GM12801 (cell line): ENCODE results near the gene ADAM10.

Source experiments
- CTCF ChIP-seq: IDR thresholded peaks from one replicate; pipeline ENCODE4 v1.5.1; 2011; ENCODE audit warnings: control low read depth; ENCODE audit not compliant: insufficient read length; ENCODE audit errors: extremely low read depth

Gene ADAM10

DNA sequence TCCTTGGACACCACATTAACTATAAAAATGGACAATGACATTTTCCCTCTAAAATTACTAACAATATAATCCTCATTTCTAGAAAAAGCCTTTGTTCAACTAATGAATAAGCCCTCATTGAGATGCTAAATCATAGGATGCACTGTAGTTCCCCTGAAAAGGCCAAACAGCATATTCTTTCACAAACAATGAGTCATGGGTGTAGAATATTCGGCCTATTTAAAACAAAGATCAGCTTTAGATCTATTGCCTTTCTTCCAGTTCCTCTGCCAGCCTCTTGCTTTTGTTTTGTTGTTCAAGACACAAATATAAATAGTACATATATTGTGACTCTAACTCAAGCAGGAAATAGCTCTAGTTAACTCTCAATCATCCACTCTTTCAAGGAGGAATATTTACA, 82.5 kb downstream of the ADAM10 start:
- TF ChIP-seq CTCF: no peak

DNA sequence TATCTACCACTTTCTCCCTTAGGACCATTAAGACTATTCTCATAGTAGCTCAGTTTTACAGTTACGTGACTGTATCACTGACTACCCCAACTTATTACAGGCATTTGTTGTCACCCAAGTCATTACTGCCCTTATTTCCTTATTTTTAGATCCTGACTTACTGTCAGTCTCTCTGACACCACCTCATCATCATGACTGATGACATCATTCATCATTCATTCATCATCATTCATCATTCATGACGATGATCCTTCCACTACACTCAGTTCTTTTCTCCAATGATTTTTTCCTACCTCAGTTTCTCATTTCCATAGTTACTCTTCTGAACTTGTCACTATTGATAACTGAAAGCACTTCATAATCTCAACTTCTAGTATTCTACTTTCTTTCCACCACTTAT, 83.8 kb downstream of the ADAM10 start:
- TF ChIP-seq CTCF: no peak

DNA sequence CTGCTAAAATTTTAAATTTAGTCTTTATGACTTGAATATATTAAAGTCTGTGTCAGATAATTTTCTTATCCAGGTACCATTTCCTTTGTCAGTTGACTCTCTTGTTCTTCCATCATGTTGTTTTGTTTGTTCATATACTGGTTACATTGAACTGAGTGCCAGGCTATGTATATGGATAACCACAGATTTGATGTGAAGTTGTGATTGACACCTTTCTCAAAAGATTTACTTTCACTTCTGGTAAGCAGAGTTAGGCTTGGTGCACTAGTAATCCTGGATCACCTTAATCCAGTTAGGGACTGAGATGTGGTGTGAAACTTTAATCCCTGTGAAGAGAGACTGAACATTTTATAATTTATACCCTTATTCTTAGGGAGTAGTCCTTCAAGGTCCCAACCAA, 99.4 kb downstream of the ADAM10 start:
- no peak for TF ChIP-seq CTCF

- TF ChIP-seq CTCF: no peak
These were observed 100.3 kb downstream of the ADAM10 start for GRCh38 chr15:58649175-58649574.

- no peak for TF ChIP-seq CTCF
These were observed 105.5 kb downstream of the ADAM10 start for GRCh38 chr15:58643996-58644395.

DNA sequence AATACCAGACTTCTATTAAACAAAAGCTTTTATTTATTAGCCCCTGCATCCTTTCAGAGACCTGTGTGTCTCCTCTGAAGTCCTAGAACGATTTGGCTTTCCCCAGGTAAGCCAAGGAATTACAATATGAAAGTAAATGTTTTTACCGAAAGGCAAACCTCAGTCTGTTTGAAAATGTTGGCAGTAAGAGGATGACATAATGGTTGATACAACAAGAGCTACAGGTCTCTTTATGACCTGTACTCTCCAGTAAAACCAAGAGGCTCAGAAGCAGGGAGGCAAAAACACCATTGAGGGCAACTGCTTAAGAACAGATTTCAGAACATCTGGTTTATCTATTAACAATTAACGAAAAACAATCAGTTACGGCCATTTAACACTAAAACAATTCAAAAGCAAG, 107.8 kb downstream of the ADAM10 start:
- TF ChIP-seq CTCF: no peak

DNA sequence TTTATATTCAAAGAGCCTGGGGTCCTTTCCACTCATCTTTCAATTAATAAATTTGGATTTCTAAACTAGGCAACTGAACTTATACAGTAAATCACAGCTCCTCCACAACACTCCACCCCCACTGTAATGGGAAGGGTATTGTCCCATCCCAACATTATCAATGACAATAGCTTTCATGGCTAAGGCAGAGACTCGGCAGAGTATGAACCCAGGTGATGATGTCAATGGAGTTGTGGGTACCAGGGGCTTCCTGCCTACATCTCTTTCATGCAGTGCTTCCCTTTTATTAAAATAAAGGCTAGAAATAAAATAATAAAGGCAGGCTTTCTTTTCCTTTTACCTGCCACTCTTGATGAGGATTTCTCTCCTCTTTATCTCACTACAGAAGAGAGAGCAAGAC, 109.5 kb downstream of the ADAM10 start:
- no peak for TF ChIP-seq CTCF
